Stimulated activated CD8-positive, alpha-beta memory T cell treated with anti-CD3 and anti-CD28 coated beads, Interleukin-2, amount 100 ng/mL, for 48 hours (primary cell): Measurements from ENCODE around the gene FGD3.
A peak's percentile ranks its signal among the peaks of the same experiment; 100 is the strongest.

ENCODE experiments used
- DNase-seq, 2 donors: peaks; one replicate each; pipeline ENCODE4 v3.0.0-alpha.2; 2020; ENCODE audit warnings: low read depth in 2 of 2

Gene FGD3

DNA sequence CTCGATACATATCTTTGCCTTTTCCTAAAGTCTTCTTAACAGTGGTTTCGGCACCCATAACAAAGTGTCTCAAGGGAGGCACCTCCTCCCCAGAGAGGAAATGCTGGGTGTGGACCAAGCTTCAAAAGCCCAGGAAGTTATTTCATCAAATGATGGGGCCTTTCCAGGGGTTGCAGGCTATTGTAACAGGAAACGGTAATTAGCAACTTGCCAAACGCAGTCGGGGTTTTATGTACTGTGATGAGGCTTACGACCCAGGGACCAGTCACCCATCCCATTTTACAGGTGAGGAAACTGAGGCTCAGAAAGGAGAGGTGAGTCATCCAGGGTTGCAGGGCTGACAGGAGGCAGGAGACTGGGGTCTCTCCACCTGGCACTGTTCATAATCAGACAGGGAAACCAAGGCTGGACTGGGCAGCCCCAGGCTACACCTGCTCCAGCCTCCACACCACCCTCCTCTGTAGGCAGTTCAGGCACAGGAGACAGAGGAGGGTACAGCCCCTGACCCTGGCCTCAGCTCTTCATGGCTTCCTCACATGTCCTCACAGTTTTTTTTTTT is 81.2 kb downstream of the FGD3 start:
- peak in 1 of 2 donors; percentile 13 for DNase-seq

- DNase-seq = no peak
Observed at GRCh38 chr9:93030642-93031628, 83.6 kb downstream of the FGD3 start.

DNA sequence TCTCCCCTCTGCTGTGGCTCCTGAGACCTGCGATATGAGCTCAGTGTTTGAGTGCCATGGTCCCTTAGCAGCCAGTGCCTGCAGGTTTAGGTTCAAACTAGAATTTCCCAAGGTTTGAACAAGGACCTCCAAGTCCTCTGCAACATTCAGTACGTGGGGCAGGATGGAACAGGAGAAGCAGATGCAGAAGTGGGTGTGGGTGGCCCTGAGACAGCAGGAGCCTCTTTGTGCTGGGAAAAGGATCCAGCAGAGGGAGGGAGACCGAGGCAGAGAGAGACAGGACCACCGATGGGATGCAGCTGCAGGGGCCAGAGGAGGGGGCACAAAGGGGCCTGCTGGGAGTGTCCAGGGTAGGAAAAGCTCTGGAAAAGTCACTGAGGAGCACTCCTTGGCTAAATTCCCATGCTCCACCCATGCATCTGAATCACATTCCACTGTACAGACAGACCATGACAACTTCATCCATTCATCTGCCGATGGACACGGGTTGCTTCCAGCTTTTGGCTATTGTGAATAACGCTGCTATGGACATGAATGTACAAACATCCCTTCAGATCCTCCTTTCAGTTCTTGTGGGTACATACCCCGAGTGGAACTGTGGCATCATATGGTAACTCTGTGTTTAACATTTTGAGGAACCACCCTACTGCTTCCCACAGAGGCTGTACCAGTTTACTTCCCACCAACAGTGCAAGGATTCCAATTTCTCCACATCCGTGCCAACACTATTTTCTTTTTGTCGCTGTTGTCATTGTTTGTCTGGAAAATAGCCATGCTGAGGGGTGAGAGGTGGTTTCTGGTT is 84.5 kb downstream of the FGD3 start:
- no peak for DNase-seq

GRCh38 chr9:93032545-93032944 is 85.2 kb downstream of the FGD3 start:
- no peak for DNase-seq

GRCh38 chr9:93033531-93033930 is 86.2 kb downstream of the FGD3 start:
- no peak for DNase-seq

DNA sequence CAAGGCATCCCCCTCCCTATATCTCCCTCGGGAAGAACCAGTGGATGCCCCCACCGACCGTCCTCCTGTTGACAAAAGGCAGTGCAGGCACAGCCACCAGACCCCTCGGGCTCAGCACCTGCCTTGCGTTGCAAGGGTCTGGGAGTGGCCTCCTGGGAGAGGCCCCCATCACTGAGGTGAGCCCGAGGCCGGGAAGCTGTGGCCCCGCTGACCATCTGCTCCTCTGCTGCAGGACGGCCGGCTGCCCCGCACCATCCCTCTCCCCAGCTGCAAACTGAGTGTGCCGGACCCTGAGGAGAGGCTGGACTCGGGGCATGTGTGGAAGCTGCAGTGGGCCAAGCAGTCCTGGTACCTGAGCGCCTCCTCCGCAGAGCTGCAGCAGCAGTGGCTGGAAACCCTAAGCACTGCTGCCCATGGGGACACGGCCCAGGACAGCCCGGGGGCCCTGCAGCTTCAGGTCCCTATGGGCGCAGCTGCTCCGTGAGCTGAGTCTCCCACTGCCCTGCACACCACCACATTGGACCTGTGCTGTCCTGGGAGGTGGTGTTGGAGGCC is 87.9 kb downstream of the FGD3 start:
- DNase-seq = no peak

DNA sequence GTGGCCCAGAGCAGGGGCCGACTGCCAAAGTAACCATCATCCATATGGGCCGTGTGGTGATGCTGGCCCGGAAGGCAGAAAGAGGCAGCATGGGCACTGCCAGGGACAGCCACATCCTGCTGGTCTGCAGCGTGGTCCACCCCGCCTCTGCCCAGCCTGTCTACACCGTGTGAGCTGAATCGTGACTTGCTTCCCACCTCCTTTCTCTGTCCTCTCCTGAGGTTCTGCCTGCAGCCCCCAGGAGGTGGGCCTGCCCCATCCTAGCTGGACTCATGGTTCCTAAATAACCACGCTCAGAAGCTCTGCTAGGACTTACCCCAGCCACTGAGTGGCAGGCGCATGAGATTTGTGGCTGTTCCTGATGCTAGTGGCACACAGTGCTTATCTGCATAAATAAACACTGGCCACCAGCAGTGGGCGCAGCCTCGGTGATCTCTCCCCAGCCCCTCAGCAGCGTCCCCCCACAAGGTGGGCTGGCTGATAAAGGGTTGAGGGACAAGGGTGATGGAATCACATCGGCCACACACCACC is 88.6 kb downstream of the FGD3 start:
- no peak for DNase-seq

DNA sequence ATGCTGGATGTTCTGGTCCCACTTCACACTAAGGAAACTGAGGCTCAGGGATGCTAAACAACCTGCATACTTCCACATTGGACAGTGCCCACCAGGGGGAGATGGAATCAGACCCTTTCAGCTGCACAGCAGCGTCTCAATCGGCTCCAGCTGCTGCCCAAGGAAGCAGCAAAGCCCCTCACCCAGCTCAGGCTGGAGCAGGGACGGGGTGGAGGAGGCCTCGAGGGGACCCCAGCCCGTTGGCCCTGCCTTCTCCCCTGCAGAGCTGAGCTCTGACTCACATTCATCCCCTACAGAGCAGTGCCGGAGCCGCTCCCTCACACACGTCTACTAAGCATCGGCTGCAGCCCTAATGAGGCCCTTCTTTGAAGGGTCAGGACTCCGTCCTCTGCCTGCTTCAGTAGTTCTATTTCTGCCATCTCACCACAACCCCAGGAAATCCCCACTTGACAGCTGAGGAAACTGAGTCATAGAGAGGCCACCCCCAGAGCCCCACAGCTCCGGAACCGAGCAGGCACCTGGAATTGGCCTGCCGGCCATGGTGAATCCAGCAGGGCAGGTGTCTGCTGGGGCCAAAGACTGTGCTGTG is 89.7 kb downstream of the FGD3 start:
- no peak for DNase-seq

DNA sequence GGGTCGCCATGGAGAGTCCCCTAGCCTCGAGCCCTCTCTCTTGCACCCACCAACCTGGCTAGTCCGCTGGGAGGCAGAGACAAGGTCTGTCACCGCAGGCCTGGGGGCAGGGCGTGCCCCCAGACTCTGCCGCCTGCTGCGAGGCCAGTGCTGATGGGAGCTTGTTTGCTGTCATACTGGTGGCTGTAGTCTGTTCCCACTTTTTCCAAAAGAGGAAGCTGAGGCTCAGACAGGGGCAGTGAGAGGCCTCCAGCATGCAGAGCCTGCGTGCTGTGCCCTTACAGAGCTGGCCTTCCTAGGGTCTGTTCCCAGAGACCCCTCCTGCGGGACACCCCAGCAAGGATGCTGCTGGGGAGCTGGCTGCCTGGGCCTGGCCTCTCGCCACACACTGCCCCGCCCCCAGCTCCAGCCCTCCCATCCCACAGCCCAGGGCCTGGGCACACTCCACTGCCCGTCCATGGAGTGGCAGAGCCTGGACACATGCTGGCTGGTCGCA is 90.2 kb downstream of the FGD3 start:
- DNase-seq = no peak

DNA sequence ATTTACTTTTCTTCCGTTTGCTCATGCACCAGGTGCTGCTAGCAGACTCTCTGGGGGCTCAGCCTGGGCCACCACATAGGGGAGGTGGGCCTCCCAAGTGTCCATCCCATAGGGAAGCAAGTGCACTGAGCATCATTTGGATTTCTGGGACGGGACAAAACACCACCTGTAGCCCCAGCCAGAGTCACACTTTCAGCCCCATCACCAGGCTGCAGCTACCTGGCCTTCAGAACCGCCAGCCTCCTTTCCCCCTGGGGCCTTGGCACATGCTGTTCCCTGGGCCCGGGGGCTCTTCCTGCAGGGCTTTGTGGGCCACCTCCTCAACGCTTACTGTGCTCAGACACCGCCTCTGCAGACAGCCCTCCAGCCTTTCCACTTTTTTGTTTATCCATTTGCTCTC is 91.6 kb downstream of the FGD3 start:
- no peak for DNase-seq

GRCh38 chr9:93039456-93039855 is 92.1 kb downstream of the FGD3 start:
- no peak for DNase-seq

DNA sequence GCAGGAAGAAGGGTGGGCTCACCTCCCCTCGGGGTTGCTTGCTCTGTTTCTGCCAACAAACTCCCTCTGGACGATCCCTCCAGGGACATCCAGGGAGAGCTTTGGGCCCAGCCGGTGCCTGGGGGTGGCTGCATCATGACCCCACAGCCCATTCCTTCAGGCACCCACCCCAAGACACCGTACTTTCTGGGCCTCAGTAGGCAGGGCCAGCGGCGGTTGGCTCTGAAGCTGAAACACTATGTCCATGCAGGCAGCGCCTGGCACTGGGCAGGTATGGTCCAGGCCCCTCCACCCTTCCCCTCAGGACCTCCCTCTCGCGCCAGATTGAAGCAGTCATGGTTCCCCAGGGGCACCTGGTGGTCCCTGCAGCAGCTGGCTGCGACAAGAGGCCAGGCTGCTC is 92.7 kb downstream of the FGD3 start:
- no peak for DNase-seq

DNA sequence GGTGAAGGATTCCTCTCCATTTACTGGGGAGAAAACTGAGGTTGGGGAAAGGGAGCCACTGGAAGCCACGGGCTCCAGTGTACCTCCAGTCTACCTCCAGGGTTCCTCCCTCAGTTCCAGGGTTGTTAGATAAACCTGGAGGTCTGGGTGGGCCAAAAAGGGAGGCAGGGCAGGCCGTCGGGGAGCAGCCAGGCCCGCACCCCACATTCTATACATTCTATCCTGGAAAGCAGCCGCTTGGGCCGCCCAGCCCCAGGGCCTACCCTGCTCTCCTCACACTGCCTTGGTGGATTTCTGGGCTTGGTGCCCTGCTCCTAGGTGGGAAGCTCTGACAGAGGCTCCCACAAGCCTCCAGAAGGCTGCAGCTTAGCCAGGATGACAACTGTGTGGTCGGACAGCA is 93.1 kb downstream of the FGD3 start:
- DNase-seq = no peak

GRCh38 chr9:93041108-93041802 is 93.9 kb downstream of the FGD3 start:
- no peak for DNase-seq

- DNase-seq = no peak
Observed at GRCh38 chr9:93043122-93043521, 95.8 kb downstream of the FGD3 start.

DNA sequence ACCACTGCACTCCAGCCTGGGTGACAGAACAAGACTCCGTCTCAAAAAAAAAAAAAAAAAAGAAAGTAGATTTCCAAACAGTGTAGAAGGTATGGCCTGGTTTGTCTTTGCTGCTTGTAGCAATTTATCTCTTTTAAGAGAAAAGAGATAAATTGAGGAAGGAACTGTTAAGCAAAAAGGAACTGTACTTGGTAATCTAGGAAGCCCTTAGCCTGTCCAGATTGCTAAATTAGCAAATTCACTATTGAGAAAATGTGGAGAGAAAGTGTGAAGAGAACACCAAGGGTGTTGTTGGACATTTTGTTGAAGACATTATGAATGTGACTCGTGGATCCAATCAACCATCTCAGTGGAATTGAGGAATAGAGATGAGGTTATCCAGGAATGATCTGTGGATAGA is 98.2 kb downstream of the FGD3 start:
- DNase-seq = no peak

DNA sequence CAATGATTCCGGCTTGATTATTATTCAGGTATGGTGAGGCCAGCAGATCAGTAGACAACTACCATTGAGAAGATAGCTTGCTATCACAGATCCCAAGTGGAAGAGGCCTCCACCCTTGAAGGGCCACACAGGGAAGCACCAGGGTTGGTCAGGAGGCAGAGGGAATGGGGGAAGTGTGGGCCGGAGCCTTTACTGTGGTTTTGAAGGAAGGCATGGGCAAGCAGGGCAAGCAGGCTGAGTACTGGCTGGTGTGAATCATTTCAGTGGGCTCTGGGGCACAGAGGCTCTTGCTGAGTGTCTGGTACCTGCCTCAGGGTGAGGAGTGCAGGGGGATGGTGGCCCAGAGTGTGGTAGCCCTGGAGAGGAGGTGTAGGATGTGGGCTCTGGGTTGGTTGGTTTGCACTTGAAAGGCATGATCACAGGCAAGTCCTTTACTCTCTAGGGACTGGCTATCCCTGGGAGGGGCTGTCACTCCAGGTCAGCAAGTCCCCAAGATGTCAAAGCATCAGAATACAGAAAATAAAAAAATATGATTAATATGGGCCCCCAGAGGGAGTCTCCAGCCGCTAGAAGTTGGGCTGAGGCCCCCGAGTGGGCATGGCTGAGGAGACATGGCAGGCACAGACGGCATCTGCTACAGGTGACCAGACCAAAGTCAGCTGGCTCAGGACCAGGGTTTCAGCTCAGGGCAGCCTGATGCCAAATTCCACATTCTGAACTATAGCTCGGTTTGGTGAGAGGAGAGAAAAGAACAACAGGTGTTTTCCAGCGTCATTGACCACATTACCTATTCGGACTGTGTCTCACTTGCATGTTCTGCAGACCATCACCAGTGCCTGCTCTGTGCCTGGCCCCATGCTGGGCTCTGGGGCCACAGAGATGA is 101.5 kb downstream of the FGD3 start:
- DNase-seq = no peak

DNA sequence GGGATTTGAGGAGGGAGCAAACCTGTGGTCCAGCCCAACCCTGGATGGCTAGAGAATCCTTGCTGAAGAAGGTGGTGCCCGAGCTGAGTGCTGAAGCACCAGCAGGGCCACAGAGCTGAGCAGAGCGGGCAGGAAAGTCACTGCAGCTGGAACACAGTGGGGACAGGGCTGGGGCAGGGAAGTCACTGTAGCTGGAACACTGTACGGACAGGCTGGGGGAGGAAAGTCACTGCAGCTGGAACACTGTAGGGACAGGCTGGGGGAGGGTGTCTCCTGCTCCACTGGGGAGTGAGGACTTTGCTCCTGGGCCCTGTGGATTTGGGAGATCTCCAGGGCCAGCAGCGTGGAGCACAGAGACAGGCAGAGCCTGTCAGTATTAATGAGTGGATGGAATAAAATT is 102.2 kb downstream of the FGD3 start:
- no peak for DNase-seq

DNA sequence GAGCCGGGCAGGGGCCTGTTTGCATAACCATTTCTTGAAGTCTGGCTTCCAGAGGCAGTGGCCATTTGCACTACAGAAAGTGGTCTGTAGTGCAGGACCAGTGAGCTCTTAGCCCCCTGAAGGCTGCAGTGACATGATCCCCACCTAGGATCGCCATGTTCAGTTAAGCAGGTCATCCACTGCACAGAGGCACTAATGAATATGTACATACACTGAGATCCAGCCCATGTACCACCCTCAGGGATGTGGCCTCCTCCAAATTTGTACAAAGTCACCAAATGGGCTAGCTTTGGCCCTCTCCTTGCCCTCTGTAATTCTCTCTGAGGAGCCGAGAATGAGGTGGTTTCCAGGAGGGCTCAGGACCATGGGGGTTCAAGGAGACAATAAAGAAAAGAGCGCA is 102.9 kb downstream of the FGD3 start:
- no peak for DNase-seq

DNA sequence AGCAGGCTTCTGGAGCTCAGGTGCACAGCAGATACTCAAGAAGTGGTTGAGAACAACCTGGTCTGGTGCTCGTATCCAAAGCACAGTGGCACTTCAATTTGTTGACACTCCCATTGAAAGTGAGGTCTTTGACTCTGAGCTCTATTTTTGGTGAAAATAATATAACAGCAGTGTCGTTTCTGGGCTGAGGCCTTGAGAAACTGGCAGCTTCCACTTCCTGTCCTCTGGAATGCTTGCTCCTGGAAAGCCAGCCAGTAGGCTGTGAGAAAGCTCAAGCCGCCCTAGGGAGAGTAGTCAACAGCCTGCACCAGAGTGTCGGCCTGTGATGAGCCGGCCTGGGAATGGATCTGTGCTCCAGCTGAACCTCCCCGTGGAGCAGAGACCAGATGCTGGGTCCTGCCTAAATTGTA is 104.4 kb downstream of the FGD3 start:
- DNase-seq = no peak
